Inferior parietal cortex (tissue), 1 donor: ENCODE results near the gene TNFRSF12A.
A peak's percentile ranks its signal among the peaks of the same experiment; 100 is the strongest.
"Not testable (repeated sequence)": the region's sequence is repeated elsewhere in the genome, so short reads cannot be mapped to it uniquely, and the experiment has no call there.

Experiments
- DNase-seq: peaks from one replicate; pipeline ENCODE4 v3.0.0-alpha.2; 2016; ENCODE audit errors: extremely low spot score

The TNFRSF12A gene

DNA sequence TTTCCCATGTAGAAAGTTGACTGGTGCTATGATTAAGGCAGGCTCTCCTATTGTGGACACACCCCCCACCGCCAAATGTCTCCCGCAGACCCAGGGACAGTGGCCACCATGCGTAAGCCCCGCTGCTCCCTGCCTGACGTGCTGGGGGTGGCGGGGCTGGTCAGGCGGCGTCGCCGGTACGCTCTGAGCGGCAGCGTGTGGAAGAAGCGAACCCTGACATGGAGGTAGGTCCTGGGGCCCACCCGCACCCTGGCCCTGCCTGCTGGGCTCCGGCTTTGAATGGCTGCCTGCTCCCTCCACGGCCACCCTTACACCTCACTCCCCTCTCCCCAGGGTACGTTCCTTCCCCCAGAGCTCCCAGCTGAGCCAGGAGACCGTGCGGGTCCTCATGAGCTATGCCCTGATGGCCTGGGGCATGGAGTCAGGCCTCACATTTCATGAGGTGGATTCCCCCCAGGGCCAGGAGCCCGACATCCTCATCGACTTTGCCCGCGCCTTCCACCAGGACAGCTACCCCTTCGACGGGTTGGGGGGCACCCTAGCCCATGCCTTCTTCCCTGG lies 29.8 kb downstream of the TNFRSF12A start:
- no peak for DNase-seq

DNA sequence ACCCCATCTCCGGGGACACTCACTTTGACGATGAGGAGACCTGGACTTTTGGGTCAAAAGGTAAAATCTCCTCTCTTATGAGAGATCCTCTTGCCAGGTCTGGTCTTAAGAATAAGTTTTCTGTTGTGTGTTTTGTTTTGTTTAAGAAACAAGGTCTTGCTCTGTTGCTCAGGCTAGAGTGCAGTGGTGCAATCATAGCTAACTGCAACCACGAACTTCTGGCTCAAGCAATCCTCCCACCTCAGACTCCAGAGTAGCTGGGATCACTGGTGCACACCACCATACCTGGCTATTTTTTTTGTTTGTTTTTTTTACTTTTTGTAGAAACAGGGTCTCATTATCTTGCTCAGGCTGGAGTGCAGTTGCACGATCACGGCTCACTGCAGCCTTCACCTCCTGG lies 30.3 kb downstream of the TNFRSF12A start:
- no peak for DNase-seq

DNA sequence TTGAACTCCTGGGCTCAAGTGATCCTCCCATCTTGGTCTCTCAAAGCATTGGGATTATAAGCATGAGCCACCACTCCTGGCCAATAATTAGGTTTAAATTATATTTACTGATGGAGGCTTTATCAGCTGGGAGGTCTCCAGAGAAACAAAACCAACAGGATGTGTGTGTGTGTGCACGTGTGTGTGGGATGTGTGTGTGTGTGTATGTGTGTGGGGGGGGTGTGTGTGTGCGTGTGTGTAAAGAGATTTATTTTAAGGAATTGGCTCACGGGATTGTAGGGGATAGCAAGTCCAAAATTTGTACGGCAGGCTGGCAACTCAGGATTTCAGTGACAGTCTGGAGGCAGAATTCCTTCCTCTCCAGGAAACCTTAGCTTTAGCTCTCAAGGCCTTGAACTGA lies 30.8 kb downstream of the TNFRSF12A start:
- no peak for DNase-seq

DNA sequence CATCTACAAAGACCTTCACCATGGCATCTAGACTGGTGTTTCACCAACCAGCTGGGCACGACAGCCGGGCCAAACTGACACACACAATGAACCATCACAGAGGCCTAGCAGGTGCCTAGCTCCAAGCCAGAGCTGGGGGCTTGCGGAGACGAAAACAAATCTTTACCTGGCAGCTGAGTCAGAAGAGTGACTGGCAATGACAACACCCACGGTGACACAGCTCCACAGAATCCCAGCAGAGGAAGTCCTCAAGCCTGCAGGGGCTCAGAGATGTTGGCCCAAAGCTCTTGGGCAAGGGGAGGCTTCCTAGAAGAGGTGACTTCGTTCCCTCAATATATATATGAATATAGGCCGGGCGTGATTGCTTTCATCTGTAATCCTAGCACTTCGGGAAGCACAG lies 31.3 kb downstream of the TNFRSF12A start:
- no peak for DNase-seq

DNA sequence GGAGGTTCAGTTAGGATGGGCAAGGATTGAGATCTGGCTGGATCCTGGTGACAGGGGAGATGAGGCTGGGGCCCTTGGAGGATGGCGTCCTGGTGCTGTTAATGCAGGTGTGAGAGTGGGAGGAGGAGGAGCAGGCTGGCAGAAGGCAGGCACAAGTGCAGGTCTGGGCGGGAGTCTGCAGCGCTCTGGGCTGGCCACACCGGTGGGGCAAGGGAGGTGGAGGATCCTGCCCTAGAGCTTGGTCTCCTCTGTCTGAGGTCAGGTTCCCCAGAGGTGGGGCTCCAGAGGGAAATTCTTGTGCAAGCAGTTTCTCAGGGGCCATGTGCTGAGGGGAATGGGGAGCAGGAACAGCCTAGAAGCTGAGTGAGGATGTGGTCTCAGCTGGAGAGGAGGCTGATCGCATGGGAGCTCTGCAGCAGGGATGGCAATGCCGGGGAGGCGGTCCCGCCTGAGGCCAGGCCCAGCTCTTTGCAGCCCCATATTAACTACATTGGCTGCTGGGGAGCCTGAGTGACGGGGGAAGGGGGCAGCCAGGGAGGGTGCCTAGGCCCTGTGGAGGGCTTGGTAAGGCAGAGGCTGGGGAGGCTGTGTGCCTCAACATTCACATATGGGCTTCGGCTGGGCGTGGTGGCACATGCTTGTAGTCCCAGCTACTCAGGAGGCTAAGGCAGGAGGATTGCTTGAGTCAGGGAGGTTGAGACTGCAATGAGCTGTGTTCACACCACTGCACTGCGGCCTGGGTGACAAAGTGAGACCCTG lies 32.6 kb downstream of the TNFRSF12A start:
- DNase-seq, result not testable (repeated sequence)

DNA sequence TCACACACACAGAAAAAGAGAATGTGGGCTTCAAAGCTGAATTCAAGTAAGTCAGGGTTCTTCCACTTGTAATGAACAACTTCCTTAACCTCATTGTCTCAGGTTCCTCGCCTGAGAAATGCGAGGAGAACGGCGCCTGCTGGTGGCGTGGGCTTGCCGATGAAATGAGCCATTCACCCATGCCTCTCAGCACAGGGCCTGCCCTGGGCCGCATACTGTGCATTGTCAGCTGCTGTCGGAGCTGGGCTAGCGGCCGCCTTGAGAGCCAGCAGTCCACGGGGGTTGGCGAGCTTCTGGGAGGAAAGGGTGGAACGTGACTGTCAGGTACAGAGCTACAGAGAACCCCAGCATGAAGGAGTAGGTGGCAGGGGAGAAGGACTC lies 33.2 kb downstream of the TNFRSF12A start:
- not testable (repeated sequence) for DNase-seq

DNA sequence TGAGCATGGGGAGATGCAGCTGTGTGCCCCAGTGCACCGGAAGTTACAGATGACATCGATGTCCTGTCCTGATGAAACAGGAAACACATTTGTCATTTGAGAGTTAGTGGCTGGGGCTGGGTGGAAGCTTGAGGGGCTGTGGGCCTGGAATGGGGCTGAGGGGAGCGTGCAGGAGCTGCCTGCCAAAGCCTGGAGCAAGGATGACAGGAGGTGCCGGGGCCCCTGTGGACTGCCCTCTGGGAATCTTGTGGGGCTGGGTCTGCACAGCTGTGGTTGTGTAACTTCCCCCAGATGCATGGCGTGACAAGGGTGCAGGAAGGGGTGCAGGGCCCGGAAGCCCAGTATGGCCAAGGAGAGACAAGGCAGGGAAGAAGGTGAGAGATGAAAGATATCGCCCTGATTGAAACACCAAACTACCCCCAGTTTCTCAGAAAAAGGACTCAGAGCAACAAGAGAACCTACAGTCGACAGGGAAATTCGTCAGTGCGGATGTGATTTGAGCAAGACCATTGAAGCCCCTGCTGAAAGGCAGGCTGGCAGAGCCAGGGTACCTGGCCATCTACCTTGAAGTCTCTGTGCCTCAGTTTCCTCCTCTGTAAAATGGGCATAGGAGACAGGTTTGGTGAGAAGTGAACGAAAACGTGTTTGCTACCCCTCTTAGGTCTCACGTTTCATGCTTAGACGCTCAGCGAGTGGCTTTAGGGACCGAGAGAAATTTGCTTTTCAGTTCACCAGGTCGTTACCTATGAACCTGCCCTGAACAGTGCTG lies 35.0 kb downstream of the TNFRSF12A start:
- DNase-seq, result no peak

DNA sequence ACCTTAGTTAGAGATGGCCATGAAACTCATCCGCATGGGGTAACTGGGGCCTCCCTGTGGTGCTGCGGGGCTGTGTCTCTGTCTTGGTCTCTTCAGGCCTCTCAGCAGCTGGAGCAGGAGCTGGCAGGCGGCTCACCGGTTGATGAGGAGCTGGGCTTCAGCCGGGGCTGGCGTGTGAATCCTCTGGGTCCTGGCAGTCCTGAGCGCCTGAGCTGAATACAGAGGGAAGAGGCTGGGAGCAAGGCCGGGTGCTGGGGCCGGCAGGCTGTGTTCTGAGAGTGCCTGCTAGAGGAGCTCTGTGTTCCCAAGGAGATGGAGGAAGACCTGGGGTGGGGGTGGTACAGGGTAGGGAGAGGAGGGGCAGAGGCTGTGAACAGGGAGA lies 35.6 kb downstream of the TNFRSF12A start:
- DNase-seq, result not testable (repeated sequence)

DNA sequence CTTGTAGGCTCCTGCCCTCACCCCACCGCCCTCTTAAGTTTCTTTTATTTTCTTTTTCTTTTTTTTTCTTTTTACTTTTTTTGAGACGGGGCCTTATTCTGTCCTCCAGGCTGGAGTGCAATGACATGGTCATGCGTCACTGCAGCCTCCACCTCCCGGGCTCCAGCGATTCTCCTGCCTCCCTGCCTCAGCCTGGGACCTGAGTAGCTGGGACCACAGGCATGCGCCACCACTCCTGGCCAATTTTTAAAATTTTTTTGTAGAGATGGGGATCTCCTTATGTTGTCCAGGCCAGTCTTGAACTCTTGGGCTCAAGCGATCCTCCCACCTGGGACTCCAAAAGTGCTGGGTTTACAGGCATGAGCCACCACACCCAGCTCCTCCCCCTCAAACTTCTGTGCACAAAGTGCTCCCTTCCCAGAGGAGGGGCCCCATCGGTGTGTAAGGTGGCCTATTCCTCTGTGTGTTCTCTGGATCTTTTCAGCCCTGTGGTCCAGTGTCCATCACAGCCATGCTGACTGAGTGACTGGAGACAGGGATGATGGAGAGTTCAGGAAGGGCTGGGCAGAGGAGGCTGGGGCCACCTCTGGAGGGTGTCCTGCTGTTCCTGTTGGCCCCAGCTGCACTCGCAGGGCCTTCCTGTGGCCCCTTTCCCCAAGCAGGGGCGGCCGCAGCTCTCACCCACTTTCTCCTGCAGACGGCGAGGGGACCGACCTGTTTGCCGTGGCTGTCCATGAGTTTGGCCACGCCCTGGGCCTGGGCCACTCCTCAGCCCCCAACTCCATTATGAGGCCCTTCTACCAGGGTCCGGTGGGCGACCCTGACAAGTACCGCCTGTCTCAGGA lies 36.4 kb downstream of the TNFRSF12A start:
- DNase-seq, result no peak

DNA sequence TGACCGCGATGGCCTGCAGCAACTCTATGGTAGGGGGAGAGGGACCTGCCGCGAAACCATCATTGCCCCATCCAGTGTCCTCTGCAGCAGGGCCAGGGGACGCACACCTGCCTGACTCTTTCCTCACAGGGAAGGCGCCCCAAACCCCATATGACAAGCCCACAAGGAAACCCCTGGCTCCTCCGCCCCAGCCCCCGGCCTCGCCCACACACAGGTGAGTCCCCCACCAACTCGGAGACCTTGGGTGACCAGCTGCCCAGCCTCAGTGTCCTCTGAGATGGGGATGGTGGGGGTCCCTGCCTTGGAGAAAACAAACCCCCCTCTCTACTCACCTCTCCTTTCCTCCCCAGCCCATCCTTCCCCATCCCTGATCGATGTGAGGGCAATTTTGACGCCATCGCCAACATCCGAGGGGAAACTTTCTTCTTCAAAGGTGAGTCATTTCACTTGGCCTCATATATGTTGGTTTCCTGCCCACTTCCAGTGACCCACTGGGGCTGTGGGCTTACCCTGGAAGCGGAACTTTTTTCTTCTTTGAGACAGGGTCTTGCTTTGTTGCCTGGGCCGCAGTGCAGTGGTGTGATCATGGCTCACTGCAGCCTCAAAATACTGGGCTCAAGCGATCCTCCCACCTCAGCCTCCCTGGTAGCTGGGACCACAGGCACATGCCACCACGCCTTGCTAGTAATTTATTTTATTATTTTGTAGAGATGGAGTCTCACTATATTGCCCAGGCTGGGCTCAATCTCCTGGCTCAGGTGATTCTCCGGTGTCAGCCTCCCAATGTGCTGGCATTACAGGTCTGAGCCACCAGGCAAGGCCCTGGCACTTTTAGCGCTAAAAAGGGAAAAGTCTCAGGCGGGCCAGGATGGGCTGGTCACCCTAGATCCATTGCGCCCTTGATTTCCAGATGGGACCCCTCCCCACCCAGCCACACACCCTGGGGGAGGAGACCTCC lies 37.3 kb downstream of the TNFRSF12A start:
- no peak for DNase-seq

DNA sequence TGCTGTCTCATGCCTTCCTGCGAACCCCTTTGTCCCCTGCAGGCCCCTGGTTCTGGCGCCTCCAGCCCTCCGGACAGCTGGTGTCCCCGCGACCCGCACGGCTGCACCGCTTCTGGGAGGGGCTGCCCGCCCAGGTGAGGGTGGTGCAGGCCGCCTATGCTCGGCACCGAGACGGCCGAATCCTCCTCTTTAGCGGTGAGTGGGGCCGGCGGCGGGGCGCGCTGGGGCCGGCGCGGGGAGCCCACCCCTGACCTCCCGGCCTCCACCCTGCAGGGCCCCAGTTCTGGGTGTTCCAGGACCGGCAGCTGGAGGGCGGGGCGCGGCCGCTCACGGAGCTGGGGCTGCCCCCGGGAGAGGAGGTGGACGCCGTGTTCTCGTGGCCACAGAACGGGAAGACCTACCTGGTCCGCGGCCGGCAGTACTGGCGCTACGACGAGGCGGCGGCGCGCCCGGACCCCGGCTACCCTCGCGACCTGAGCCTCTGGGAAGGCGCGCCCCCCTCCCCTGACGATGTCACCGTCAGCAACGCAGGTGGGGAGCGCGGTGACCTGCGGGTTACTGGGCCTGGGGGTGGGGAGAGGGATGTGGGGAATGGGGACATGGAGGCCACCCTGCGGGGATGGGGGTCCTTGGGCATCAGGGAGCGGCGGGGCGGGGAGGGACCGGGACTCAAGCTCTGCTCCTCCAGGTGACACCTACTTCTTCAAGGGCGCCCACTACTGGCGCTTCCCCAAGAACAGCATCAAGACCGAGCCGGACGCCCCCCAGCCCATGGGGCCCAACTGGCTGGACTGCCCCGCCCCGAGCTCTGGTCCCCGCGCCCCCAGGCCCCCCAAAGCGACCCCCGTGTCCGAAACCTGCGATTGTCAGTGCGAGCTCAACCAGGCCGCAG lies 38.2 kb downstream of the TNFRSF12A start:
- DNase-seq, result peak; percentile 8

DNA sequence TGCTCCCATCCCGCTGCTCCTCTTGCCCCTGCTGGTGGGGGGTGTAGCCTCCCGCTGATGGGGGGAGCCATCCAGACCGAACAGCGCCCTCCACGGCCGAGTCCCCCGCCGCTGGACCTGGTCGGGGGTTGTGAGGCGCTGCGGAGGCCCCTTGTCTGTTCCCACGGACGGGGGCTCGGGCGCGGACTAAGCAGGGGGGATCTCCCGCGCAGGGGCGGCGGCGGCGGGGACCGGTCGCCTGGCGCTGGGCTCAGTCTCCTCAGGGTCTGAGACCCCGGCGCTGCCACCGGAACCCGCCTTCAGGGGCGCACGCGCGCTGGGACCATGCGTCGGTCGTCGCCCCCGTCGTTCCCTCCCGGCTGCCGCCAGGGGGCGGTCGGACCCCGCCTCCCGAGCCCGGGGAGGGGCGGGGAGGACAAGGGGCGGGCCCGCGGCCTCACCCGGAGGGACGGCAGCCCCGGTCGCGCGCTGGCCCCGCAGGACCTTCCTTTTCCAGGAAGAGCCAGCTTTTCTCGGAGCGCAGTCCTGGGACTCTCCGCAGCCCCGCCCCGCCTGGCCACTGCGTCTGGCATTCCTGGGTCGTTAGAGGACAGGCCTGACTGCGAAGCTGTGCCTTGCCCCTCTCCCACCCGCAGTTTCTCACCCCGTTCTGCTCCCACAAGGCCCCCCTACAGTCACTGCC lies 39.0 kb downstream of the TNFRSF12A start:
- DNase-seq, result peak; percentile 87

DNA sequence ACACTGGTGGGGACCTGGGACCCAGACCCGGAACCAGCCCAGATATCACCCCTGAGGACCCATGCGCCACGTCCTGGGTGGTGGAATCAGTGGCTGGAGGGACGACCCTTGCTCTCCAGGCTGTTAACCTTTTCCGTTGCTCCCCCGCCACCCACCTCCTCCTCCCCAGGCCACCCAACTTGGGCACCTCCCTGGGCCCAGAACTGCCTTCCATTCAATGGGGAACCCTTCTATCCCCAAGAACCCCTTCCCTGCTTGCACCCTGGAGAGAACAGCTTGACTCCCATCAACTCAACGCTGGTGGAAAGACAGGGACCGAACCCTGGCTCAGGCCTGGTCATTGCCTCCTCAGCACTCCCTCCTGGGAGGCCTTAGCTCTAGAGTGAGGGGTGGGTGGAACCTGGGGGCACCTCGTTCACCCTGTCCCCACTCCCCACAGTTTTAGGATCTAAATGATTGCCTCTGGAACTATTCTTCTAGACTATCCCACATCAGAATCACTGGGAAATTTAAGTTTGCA lies 39.6 kb downstream of the TNFRSF12A start:
- DNase-seq, result no peak

DNA sequence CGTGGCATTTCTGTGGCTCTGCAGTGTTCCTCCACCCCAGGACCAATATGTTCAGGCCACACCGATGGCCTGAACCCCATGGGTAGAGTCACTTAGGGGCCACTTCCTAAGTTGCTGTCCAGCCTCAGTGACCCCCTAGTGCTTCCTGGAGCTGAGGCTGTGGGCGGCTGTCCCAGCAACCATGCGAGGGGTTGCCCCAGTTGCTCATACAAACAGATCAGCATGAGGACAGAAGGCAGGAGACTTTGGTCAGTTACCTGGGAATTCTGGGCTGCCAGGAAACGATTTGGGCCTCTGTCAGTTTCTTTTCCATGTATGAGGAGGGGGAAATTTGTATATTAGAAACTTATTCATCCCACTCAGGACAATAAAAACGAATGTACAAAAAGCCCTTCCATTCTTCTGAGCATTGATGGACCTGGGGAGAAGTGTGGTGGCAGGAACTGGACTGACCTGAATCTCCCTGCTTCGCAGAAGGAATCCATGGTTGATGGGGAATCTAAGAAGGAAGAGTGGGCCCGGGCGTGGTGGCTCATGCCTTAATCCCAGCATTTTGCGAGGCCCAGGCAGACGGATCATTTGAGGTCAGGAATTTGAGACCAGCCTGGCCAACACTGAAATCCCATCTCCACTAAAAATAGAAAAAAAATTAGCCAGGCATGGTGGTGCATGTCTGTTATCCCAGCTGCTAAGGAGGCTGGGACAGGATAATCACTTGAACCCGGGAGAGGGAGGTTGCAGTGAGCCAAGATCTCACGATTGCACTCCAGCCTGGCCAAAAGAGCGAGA lies 40.4 kb downstream of the TNFRSF12A start:
- no peak for DNase-seq

DNA sequence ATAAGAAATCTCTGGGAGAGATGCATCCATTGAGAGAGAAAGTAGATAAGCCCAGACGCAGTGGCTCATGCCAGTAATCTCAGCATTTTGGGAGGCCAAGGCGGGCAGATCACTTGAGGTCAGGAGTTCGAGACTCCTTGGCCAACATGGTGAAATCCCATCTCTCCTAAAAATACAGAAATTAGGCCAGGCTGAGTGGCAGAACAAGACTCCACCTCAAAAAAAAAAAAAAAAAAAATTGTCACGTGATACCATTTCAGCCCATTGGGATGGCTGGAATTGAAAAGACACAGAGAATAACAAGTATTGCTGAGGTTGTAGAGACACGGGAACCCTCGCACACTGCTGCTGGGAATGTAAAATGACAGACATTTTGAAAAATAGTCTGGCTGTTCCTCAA lies 42.4 kb downstream of the TNFRSF12A start:
- DNase-seq, result no peak

DNA sequence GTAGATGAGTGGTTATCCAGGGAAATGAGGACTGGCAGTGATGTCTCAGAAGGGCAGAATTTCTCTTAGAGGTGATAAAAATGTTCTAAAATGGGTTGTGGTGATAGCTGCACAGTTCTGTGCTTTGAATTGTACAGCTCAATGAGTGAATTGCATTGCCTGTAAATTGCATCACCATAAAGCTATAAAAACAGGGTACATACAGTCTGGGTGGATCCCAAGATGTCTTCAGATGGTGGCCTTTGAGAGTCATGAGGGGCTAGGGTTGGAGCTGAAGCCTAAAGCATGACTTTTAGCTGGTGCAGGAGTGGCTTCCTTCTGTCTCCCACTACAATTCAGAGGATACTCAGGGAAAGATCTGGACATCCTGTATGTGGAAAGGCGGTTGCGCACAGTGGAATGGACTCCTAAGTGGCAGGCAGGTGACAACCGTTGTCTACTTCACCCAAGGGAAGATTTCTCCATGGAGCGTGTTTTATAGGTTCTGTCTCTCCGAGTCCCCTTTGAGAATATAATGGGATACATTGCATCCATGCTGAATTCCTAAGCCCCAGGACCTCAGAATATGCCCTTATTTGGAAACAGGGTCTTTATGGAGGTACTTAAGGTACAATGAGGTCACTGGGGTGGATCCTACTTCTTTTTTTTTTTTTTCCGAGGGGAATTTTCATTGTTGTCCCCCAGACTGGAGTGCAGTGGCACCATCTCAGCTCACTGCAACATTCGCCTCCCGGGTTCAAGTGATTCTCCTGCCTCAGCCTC lies 43.6 kb downstream of the TNFRSF12A start:
- DNase-seq, result no peak

DNA sequence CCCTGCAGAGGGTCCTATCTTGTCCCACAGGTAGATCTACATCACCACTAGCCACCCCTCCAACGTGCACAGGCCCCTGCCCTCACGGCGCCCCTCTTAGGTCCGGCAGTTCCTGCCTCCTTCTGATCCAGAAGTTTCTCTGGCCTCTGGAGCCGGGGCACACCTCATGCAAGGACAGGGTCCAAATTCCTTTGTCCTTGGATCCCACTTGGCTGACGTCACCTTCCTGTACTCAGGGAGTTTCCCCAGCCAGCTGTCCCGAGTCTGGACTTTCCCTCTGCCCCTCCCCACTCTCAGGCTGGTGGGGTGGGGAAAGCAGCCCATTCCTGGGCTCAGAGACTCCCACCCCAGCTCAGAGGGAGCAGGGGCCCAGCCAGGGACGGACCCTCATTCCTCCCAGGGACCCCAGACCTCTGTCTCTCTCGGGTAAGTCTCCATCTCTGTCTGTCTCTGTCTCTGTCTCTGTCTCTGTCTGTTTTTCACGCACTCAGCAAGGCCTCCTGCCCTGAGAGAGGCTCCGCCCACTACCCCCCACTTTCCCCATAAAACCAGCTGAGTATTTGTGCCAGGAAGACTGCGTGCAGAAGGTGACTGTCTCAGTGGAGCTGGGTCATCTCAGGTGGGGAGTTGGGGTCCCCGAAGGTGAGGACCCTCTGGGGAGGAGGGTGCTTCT lies 45.0 kb downstream of the TNFRSF12A start, which contains the start of gene IL32:
Gene IL32 (plus strand): TSS at position 572 of the 673 bp plus-strand sequence. CDS start 172 bp downstream, outside the sequence.
- no peak for DNase-seq
